Endometrial microvascular endothelial cells (primary cell): ENCODE results near the gene SVBP. TPM values are rescaled to one million over a fixed set of nuclear protein-coding genes. Genes with fewer than 3 reads are reported as not detected.
"Not testable (repeated sequence)": the region's sequence is repeated elsewhere in the genome, so short reads cannot be mapped to it uniquely, and the experiment has no call there.

Experiments used
- in situ Hi-C: cut with HindIII; loops from 2 replicates; pipeline ENCODE4 v1.10.0; 2017; ENCODE audit warnings: low sequenced_read_pairs, low pct_unique_long_range_greater_than_20kb; ENCODE audit errors: inconsistent ontology term
- total RNA-seq: library from RNA; depleted of rRNA; stranded (reverse); fragments of >200 nt; gene quantifications from one replicate; pipeline ENCODE4 v1.2.3, GENCODE V29; 2015; ENCODE audit errors: inconsistent ontology term

SVBP gene
- total RNA-seq, 1 donor from 2014 or later: 13.8 TPM

DNA sequence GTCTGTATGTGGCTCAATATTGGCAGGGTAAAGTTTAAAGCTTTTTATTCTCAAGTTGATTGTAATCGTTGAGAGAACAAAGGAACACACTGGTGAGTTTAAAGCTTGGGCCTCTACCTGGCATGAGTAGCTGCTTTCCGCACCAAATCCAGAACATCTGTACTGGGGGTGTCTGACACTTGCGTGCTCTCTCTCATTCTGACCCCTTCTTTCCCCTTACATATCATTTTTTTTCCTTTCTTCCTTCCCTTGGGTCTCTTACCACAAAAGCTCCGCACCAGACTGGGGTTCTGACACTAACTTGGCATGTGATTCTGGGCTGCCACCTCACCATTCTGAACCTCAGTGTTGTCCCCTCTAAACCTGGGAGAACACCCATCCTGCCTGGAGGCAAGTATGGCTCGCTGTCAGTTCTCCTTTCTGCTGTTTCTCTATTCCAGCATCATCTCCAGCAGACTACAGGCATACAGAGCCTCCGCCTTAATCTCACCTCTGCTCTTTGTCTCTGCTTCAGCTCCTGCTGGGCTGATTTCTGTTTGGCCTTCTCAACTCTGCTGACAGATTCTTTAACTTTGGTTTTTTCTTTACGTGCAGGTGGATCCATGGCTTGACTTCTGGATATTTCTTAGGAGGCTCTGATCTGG, 1.1 kb downstream of the SVBP start:
- in situ Hi-C loops: no loop called here

DNA sequence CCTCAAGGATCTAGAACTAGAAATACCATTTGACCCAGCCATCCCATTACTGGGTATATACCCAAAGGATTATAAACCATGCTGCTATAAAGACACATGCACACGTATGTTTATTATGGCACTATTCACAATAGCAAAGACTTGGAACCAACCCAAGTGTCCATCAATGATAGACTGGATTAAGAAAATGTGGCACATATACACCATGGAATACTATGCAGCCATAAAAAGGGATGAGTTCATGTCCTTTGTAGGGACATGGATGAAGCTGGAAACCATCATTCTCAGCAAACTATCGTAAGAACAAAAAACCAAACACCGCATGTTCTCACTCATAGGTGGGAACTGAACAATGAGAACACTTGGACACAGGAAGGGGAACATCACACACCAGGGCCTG, 2.4 kb downstream of the SVBP start:
- in situ Hi-C loops: not testable (repeated sequence)

DNA sequence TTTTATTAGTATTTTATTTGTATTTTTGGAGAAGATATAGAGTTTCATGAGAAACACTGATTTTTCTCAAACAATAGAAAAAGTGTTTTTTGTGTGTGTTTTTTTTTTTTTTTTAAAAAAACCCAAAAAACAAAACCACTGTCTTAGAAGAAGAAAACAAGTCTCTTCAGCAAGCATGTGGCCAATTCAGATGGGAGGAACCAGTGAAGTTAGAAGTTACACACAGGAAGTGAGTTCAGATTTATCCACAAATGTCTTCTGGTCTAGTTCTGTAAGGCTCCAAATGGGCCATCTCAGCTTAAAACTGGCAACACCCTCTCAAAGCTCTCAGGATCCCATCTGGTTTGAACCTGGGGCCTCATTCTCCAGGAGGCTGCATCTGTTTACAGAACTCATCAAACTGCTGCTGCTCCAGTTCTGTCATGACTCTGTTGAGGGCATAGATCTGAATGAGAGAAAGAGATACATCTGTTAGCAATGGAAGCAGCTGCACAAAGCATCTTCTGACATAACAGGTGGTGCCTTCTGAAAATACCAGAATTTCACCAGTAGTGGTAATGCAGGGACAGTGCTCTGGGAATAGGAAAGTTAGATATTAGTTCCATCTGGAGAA, 10.0 kb downstream of the SVBP start:
- in situ Hi-C loops: no loop called here

DNA sequence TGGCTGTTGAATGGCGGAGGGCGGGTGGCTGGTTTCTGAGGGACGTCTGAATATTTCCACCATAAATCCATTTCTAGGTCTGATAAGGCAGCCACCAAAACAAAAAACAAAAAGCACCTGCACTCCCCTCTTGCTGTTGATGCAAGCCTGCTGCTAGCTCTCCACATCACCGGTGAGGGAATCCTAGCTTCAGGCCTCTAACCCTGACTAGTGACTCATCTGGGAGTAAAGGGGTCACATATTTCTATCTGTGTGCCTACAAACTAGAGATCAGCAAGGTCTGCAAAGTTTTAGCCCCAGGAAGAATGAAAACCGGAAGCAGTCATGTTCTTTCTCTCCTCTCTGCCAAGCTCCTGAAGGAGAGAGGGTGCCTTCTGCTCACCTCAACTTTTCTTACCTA, 10.6 kb downstream of the SVBP start:
- in situ Hi-C loops: no loop called here

DNA sequence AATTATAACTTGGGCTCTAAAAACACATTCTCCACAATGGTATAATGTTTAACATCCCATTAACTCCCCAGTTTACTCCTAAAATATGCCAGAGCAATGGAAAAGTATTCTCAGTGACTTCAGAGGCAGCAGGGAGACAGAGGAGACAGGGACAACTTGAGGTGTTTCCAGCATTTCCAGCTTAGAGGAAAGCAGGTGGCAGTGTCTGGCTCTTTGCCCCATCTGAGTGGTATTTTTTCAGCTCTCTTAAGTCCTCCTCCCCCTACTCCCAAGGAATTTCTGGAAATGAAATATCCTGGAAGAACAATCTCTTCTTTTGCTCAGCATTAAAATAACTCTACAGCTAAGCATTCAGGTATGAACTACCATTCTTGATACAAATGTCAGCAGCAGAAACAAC, 11.0 kb downstream of the SVBP start:
- in situ Hi-C loops: no loop called here

DNA sequence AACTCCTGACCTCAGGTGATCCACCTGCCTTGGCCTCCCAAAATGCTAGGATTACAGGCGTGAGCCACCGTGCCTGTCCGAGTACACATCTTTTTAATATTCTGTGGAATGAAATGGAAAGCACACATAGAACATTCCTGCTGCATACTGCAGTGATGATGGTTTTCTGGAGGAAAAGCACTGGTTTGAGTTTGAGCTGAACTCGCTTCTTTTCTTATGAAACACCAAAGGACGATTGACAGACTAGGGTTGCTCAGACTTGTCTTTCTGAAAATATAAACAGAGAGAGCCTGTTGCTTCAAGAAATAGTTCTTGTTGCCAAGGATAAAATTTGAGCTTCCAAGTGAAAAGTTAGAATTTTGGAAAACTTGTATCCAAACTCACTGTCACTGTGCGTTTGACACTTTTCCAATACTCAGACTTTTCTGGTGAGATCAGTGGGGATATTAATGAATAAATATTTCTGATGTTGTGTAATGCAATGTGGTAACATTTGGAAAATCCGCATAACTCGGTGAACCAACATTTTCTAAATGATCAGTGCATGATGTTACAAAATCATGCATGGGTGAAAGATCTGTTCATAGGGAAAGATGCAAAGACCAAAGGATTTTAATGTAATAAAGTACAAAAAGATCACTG, 15.2 kb downstream of the SVBP start:
- in situ Hi-C loops: no loop called here

DNA sequence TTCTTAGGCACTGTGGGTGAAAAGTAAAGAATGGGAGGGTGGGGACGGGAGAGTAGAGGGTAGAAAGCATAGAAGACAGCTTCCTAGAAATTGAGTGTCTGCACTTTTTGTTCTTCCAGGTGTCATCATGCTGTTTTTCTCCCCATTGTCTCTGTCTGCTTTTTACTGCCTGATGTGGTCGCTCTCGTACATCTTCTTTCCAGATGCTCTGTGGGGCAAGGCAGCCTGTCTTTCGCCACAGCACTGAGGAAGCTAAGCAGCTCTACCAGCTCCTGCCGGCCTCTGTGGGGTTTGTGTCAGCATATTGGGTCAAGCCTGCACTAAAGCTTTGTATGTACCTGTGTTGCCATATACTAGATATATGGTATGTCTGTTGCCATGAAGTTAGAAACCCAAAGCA, 19.2 kb downstream of the SVBP start:
- in situ Hi-C loops: no loop called here

DNA sequence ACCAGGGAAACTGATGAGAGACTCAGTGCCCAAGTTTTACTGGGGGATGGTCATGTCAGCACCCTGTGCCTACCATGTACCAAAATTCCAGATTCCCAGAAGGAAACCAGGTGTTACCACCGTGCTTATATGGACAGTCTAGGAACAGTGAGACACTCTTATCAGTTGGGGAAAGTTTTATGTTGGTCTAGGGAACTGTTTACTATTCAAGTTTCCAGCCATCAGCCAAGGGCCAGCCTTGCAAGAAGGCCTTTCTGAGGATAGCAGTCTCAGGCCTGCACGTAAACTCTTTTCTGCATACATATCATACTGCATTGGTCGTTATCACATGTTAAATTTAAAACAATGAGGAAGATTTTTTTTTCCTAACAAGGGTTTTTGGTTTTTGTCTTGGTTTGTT, 19.8 kb downstream of the SVBP start:
- in situ Hi-C loops: no loop called here

DNA sequence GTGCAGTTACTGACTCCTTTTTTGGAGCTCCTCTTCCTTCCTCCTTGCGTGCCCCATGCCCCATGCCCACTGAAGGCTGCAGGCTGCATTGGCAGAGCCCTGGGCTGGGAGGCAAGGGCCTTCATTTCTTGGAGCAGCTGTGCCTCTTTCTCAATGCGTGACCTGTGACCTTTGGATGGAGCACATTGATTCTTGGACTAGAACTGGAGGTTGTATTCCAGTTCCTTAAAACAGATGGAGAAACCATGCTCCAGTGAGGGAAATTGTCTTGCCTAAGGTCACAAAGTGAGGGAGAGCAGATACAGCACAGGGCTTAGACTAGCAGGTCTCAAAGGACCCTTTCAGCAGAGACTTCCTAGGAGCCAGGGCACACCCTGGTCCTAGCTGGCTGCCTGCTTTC, 23.4 kb downstream of the SVBP start:
- in situ Hi-C loops: no loop called here

DNA sequence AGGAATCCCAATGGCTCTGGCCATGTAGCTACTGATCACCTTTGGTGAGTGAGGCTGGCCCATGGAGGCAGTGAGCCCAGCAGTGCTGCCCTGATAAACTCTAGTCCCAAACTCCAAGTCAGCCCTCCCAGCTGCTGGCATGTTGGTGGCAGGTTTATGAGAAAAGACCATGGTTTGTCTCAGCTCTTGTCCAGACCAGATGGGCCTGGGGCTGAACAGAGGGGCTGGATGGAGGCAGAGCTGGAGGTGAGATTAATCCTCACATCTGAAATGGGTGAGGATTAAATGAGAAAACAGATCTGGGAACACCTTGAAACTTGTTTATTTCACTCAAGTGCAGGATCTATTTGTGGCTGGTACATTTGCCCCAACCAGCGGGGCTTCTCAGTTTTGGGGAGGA, 29.2 kb downstream of the SVBP start:
- in situ Hi-C loops: no loop called here

DNA sequence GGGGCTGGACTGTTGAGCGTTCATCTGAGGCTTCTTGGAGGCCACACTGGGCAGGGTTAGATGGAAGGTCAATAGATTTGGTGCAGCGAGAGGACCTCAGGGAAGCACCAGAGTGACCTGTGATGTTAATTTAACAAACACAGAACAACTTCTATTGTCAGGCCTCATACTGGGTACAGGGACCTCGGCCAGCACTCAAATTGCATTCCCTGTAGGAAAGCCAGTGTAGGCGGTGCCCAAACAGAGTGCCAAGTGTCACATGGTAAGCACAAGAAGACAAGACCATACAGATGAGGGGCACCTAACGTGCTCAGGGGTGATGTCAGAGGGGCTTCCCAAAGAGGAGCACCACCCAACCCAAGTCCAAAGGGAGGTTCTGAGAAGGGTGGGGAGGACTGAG, 31.1 kb downstream of the SVBP start:
- in situ Hi-C loops: no loop called here

DNA sequence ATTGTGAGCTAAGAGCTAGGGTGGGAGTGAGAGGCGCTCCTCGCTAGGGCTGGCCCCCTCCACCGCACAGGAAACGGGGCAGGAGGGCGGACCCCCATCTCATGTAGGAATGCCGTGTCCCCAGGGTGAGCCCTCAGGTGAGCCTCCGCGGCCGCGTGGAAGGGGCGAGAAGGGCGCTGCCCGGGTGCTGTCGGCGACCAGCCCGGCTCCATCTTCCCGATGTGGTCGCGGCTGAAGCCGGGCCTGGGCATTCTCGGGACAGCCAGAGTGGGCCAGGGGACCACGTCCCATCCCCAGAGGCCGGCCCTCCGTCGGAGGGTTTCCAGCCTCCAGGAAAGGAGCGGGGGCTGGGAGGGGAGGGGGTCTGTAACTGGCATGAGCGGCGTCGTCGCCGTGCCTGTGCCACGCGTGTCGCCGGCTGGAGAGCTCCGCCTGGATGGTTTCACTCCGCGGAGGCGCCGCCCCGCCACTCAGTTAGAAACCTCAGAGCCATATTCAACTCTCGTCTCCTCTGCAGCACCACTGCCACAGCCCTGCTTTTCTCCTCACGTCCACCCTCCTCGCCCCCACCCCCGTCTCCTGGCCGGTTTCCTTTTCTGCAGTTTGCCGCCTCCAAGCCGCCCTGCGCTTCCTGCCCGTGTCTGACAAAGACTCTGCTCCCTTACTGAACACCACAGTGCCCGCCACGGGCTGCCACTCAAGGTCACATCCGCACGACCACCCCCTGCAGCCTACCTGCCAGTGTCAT, 32.1 kb downstream of the SVBP start, which contains the start of gene TMEM269:
Gene TMEM269 (plus strand): TSS at position 46 of the 748 bp plus-strand sequence. CDS start 4,903 bp downstream, outside the sequence.
- in situ Hi-C loops: no loop called here

DNA sequence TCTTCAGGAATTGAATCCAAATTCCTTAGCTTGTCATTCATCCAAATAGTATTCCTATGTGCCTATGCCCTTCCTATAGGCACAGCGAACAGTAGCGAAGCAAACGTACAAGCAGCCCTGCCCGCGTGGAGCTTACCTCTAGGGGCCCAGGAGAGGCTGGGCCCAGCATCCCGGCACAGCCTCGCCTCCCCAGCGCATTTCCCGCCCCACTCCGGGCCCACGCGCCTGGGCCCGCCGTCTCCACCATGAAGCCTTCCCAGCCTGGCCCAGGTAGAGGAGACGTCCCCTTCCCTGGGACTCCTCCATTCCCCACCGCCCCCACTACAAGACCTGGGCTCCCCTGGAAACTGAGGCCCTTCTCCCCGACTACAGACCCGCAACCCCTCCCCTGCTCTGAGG, 32.7 kb downstream of the SVBP start:
- in situ Hi-C loops: no loop called here

DNA sequence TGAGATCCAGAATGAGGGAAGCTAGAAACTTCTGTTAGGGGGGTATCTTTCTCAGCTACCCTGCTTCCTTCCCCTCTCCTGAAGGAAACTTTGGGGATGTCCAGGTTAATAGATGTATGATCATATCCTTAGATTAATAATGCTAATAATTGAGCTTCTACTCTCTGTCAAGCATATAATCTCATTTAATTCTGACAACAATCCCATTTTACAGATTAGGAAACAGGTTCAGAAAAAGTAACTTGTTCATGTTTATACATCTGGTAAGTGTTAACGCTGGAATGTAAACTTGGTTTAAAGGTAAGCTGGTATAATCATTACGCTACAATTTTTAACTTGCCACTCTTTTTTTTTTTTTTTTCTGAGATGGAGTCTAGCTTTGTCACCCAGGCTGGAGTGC, 34.1 kb downstream of the SVBP start:
- in situ Hi-C loops: no loop called here

DNA sequence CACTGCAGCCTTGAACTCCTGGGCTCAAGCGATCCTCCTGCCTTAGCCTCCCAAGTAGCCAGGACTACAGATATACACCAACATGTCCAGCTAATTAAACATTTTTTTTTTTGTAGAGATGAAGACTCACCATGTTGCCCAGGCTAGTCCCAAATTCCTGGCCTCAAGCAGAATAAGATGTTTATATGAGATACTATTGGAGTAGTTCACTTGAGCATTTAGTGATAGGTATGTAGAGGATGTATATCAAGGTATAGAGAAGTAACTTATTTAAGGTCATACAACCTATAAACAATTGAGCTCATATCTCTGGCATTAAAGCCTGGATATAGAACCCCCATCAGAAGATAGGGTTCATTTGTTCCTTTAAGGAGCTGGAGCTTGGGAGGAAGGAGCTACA, 37.0 kb downstream of the SVBP start:
- in situ Hi-C loops: no loop called here

DNA sequence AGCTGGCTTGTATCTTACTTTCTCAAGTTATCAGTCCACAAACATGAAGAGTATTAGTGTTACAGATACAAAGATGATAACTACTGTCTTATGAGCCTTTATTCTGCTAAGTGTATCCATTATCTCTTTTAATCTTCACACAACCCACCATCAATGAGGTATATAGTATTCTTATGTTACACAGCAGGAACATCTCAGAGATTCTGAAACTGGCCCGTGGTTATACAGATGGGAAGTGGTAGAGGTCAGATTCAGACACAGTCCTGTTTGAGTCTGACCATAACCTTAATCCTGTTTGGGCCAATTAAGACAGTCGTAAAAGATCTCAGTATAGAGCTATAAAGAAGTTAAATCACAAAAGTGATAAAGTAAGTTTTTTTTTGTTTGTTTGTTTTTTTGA, 37.5 kb downstream of the SVBP start:
- in situ Hi-C loops: no loop called here

DNA sequence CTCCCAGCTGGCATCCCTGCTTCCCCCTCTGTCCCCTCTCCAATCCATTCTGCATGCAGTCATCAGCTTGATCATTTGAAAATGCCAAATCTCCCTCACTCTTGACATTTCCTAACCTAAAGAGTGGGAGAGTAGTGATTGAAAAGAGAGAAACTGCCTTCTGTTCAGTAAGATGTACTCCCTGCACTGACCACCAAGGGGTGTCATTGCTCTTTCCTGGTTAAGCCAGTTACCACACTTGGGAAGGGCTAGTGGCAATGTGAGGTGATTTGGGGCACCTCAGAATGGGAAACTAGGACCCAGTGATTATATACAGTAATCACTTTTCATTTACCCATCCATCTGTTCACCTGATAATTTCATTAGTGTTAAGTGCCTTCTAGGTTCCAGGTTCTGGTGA, 39.3 kb downstream of the SVBP start:
- in situ Hi-C loops: no loop called here

DNA sequence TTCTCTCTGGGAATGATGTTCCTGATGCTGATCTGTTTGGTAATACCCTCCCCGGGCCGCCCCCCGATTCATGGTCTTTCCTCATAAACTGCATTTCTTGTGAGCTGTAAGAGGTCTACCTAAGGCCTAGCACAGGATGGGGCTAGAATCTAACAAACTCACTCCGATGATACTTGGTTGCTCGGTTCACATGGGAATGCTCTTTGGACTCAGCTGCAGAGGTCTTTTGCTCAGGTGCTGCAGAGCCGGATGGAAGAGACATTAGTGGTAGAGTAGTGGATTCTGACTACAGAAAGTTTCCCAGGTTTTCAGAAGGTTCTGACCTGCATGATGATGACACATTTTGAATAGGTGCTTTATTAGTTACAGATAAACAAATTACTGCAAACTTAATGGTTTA, 40.7 kb downstream of the SVBP start:
- in situ Hi-C loops: no loop called here

DNA sequence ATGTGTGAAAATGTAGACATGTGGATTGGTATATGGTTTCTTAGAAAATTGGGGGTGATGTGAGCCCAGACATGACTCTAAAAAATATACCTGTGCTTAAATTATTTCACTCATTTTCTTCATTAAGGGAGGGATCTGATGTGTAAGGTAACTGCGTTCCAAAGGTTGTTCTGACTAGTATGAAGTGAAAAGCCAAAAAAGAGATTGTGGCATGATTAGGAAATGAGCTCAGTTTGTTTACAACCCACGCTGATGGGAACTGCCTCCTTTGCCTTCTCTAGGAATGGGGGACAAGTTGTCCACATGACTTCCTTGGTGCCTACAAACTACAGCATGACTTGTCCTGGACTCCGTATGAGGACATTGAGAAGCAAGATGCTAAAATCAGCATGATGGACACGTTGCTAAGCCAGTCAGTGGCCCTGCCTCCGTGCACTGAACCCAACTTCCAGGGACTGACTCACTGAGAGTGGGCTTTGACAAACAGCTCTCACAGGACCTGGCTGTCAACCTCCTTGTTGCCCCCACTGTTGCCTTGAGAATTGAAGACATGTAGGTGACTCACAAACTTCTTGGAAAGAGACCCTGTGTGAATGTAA, 42.2 kb downstream of the SVBP start:
- in situ Hi-C loops: no loop called here
